ENCODE measurements around the gene PDZD2.

Gene PDZD2

GRCh38 chr5:31867219-31867618 lies 228.3 kb downstream of the PDZD2 start:
- DNase-seq (ENCODE audit: low read depth), result no peak

DNA sequence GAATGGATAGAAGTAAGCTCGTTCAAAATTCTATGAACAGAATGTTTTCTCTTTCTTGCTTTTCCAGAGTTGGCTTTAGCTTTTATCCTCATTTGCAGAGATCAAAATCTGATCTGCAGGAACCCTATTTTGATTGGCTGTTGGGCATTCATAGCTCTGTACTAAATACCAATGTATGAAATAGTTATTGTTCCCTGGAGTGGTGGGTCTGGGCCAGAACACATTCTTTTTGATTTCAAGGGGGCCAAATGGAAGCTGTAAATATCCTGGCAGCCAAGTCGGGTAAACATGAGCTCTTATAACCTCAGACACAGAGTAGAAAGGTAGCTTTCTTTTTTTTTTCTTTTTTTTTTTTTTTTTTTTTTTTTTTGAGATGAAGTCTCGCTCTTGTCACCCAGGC lies 241.5 kb downstream of the PDZD2 start:
- DNase-seq (ENCODE audit: low read depth), result no peak

GRCh38 chr5:31884896-31885295 lies 246.0 kb downstream of the PDZD2 start:
- DNase-seq (ENCODE audit: low read depth), result no peak

- DNase-seq (ENCODE audit: low read depth), result no peak
Measured at GRCh38 chr5:31886206-31886605, 247.3 kb downstream of the PDZD2 start.

GRCh38 chr5:31887556-31887955 lies 248.6 kb downstream of the PDZD2 start:
- no peak for DNase-seq (ENCODE audit: low read depth)

GRCh38 chr5:31888564-31888963 lies 249.6 kb downstream of the PDZD2 start:
- no peak for DNase-seq (ENCODE audit: low read depth)

DNA sequence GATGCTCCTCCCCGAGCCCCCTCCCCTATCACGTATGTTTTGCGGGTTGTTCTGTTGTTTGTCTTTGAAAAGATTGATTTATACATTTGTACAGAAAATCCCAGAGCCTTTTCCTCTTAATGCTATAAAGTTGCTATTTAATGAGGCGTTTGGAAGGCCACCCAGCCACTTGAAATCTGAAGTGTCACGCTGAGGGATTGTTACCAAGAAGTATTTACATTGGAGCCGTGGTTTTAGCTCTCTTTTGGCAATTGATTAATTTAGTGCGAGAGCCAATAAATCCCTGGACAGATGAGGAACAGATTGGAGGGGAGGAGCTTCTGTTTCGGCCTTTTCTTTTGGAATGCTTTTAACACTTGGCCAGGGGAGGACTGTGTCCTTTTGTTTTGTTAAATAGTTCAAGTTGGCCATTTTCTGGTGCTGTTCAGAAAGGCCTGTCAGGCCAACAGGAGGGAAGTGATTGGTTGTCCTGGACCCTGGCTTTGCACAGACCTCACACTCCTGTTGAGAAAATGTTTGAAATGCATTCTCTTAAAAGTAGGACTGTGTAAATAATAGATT lies 250.2 kb downstream of the PDZD2 start:
- no peak for DNase-seq (ENCODE audit: low read depth)

GRCh38 chr5:31890046-31890445 lies 251.1 kb downstream of the PDZD2 start:
- DNase-seq (ENCODE audit: low read depth), result no peak

DNA sequence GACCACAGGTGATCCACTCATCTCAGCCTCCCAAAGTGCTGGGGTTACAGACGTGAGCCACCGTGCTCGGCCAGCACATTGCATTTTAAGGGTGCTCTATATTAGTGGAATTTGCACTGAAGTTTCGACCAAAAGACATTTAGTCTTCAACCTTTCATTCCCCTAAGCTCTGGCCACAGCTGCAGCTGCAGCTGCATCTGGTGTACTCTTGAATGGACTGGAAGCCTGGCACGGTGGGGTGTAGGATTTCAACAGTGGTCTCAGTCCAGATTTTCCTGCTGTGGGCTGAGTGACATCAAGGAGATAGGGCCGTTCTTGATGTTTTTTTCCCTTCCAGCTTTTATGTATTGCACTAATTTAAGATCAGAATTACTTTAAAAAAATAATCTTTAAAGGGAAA lies 255.2 kb downstream of the PDZD2 start:
- no peak for DNase-seq (ENCODE audit: low read depth)

- no peak for DNase-seq (ENCODE audit: low read depth)
Measured at GRCh38 chr5:31895199-31895820, 256.4 kb downstream of the PDZD2 start.

- DNase-seq (ENCODE audit: low read depth), result no peak
Measured at GRCh38 chr5:31898036-31898632, 259.2 kb downstream of the PDZD2 start.

- DNase-seq (ENCODE audit: low read depth), result no peak
Measured at GRCh38 chr5:31900296-31900865, 261.4 kb downstream of the PDZD2 start.

DNA sequence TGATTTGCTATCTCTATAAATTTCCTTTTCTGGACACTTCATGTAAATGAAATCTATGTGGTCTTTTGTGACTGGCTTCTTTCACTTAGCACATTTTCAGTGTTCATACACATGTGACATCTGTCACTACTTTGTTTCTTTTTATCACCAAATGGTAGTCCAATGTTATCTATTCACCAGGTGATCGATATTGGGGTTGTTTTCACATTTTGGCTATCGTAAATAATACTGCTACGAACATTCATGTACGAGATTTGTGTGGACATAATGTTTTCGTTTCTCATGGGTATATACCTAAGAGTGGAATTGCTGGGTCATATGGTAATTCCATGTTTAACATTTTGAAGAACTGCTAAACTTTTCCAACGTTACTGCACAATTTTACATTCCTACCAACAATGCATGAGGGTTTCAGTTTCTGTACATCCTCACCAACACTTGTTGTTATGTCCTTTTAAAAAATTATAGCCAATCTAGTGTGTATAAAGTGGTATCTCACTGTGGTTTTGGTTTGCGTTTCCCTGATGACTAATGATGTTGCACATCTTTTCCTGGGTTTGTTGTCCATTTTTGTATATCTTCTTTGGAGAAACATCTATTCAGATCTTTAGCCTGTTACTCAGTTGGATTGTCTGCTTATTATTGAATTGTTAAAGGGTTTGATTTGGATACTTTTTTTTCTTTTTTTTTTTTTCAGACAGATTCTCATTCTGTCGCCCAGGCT lies 263.0 kb downstream of the PDZD2 start:
- DNase-seq (ENCODE audit: low read depth), result no peak

GRCh38 chr5:31908396-31908795 lies 269.5 kb downstream of the PDZD2 start:
- no peak for DNase-seq (ENCODE audit: low read depth)

DNA sequence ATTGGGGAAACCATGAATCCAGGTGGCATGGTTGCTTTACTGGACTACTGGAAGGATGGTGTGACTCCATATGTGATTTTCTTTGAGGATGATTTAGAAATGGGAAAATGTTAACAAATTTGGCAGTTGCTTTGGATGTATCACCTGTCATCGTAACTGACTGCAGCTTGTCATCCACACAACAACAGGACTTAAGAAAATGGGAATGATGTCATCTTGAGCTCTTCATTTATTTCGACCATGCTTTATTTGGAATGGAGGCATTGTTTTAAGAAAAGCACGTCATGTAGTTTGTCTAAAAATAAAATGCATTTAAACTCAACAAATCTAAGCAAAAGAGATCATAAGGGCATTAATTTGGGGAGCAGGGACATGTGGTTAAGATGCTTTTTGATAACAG lies 270.1 kb downstream of the PDZD2 start:
- DNase-seq (ENCODE audit: low read depth), result no peak

DNA sequence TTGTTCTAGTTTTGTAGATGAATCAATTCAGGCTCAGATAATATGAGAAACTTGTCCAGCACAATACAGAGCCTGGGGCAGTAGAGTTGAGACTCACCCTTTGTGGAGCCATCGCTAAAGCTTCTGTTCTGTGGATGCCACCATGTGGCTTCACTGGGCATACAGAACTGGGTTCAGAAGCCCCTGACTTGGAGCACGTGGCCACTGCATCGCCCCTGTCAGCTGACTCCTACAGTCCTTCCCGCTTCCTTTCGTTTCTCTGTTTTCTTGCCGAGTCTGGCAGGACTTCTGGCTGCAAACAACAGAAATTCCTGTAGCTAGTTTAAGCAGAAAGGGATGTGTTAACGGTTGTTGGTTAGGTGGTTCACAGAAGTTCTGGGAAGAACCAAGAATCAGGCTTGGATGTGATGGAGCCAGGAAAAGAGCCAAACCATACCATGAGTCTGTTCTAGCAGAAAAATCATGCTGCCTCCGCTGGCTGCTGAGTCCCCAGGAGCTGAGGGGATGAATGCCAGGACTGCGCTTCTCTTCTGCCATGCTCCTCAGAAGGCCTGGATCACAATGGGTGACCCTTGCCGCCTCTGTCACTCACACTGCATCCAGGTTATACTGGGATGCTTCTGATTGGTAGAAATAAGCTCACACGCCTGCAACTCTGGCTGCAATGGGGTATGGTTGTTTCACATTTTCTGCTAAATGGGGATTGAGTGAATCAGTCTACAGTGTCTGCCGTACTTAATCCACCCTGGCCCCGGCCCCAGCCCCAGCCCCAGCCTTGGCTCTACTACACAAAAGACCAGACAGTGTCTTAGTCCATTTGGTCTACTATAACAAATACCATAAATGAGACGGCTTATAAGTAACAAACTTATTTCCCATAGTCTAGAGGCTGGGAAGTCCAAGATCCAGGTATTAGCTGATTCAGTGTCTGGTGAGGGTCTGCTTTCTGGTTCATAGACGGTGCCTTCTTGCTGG lies 272.6 kb downstream of the PDZD2 start:
- no peak for DNase-seq (ENCODE audit: low read depth)

- DNase-seq (ENCODE audit: low read depth), result no peak
Measured at GRCh38 chr5:31913808-31914207, 274.9 kb downstream of the PDZD2 start.

- DNase-seq (ENCODE audit: low read depth), result no peak
Measured at GRCh38 chr5:31916327-31916726, 277.4 kb downstream of the PDZD2 start.

DNA sequence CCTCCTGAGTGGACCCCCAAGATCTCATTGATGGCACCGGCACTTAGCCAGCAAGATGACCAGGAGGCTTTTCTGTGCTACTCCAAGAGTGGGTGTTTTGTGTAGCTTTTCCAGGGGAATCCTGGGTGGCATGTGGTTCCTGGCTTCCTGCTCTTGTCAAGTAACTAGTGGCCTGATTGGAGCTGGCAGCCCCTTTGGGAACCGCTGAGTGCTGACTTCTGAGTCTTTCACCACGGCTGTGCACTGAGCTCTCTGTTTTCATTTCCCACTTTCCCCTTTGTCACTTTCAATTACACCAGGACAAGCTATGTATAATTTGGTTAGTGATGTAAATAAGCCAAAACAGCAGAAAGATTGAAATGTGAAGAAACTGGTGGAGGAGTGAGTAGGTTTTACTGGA lies 279.8 kb downstream of the PDZD2 start:
- no peak for DNase-seq (ENCODE audit: low read depth)

DNA sequence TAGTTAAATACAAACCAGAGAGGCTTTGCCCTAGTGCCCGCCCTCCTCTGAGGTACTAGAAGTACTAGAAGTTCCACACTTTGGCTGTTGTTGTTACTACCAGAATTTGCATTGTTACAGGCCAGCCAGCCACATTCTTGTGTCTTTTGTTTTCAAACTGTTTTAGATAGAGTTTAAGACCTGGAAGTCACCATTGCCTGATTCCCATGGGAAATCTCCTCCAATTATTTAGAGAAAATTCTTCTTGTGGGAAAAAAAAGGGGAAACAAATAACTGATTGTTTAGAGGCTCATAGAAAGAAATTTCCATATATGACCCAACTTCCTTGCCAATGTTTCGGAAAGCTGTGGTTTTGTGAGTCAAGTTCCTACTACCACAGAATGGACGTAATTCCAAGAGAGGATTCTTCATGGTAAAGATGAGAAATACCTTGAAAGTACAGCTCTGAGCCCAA lies 282.9 kb downstream of the PDZD2 start:
- no peak for DNase-seq (ENCODE audit: low read depth)

GRCh38 chr5:31924005-31924404 lies 285.1 kb downstream of the PDZD2 start:
- DNase-seq (ENCODE audit: low read depth), result no peak

GRCh38 chr5:31931874-31932273 lies 292.9 kb downstream of the PDZD2 start:
- DNase-seq (ENCODE audit: low read depth), result no peak
